ENCODE data around the gene IER3.

Gene IER3

GRCh38 chr6:30721198-30722024, 22.9 kb downstream of the IER3 start (continued):
- TF ChIP-seq ZNF580 (tag by site-specific recombination; IDR thresholded peaks at IDR 0.05) (peak; percentile 47; the same call in 1 of the 2 replicates), ZNF529 (tag by site-specific recombination; IDR thresholded peaks at IDR 0.05; ENCODE audit: insufficient replicate concordance) (no peak), ZBTB10 (tag by site-specific recombination; IDR thresholded peaks at IDR 0.05) (0 out of 2 replicates have a peak, but pooled peaks have one; percentile 9), ZNF670 (tag by site-specific recombination; IDR thresholded peaks at IDR 0.05; ENCODE audit: low read depth) (no peak), SP3 (tag by site-specific recombination; IDR thresholded peaks at IDR 0.05) (peak; percentile 70), ZNF433 (tag by site-specific recombination; IDR thresholded peaks at IDR 0.05; ENCODE audit: low read depth) (peak; percentile 29; the same call in 1 of the 2 replicates), KLF17 (tag by site-specific recombination; IDR thresholded peaks at IDR 0.05) (peak; percentile 2; the same call in 1 of the 2 replicates), ZNF138 (tag by site-specific recombination; IDR thresholded peaks at IDR 0.05; ENCODE audit: borderline replicate concordance) (no peak), ZBTB26 (tag by site-specific recombination; optimal IDR thresholded peaks at IDR 0.05) (peak; percentile 84), ZNF629 (tag by site-specific recombination; IDR thresholded peaks at IDR 0.05) (0 out of 2 replicates have a peak, but pooled peaks have one; percentile 37), KLF16 (tag by site-specific recombination; IDR thresholded peaks at IDR 0.05) (peak; percentile 10; the same call in 1 of the 2 replicates), GFI1B (tag by site-specific recombination; IDR thresholded peaks at IDR 0.05) (no peak), PRDM10 (tag by site-specific recombination; IDR thresholded peaks at IDR 0.05) (peak; percentile 84), ZXDB (tag by site-specific recombination; IDR thresholded peaks at IDR 0.05) (peak; percentile 72), ZNF785 (tag by site-specific recombination; IDR thresholded peaks at IDR 0.05) (no peak), ZBTB7A (tag by site-specific recombination; IDR thresholded peaks at IDR 0.05; ENCODE audit: low read depth) (peak; percentile 93), ZNF843 (tag by site-specific recombination; IDR thresholded peaks at IDR 0.05) (peak; percentile 43), ZBTB6 (tag by site-specific recombination; IDR thresholded peaks at IDR 0.05) (no peak; the same call in 1 of the 2 replicates), TCF7L2 (IDR thresholded peaks at IDR 0.05; ENCODE audit: borderline replicate concordance, low read depth, low read length) (no peak; the same call in 1 of the 2 replicates), FEZF1 (tag by site-specific recombination; IDR thresholded peaks at IDR 0.05) (peak; percentile 47; the same call in 1 of the 2 replicates), KLF7 (tag by site-specific recombination; IDR thresholded peaks at IDR 0.05; ENCODE audit: borderline replicate concordance) (peak; percentile 83), ZNF555 (tag by site-specific recombination; conservative IDR thresholded peaks at IDR 0.05) (no peak), ZNF488 (tag by site-specific recombination; IDR thresholded peaks at IDR 0.05) (no peak), ZNF394 (tag by site-specific recombination; IDR thresholded peaks at IDR 0.05; ENCODE audit: borderline replicate concordance) (no peak), ZNF221 (tag by site-specific recombination; IDR thresholded peaks at IDR 0.05; ENCODE audit: borderline replicate concordance) (no peak), ZIC2 (tag by site-specific recombination; IDR thresholded peaks at IDR 0.05) (no peak)
